Left ventricle myocardium inferior (tissue), 1 donor: ENCODE data around the gene CUBN. TPM values are rescaled to one million over a fixed set of nuclear protein-coding genes. Genes with fewer than 3 reads are reported as not detected.

Experiments
- DNase-seq: peaks from one replicate; pipeline ENCODE4 v3.0.0-alpha.2; 2020
- H3K27ac ChIP-seq: fragments of 200-600 bp; replicated peaks from 2 replicates; pipeline ENCODE4 v1.8.0; 2021
- H3K27me3 ChIP-seq: fragments of 200-600 bp; 2 replicates; pipeline ENCODE4 v1.8.0; 2021; ENCODE audit warnings: low read depth
- H3K36me3 ChIP-seq: fragments of 200-600 bp; 2 replicates; pipeline ENCODE4 v1.8.0; 2021
- H3K4me1 ChIP-seq: fragments of 200-600 bp; 2 replicates; pipeline ENCODE4 v1.8.0; 2021
- H3K4me3 ChIP-seq: fragments of 200-600 bp; 2 replicates; pipeline ENCODE4 v1.8.0; 2021; ENCODE audit warnings: mild to moderate bottlenecking, moderate library complexity
- H3K9me3 ChIP-seq: fragments of 200-600 bp; replicated peaks from 2 replicates; pipeline ENCODE4 v1.8.0; 2021
- CTCF ChIP-seq: fragments of 200-600 bp; IDR thresholded peaks from 2 replicates; pipeline ENCODE4 v1.8.0; 2021; ENCODE audit warnings: antibody characterized with exemption, mild to moderate bottlenecking, borderline replicate concordance
- intact Hi-C: fragments of 100-400 bp; cut with micrococcal nuclease; formaldehyde crosslinking; loops from one replicate; pipeline ENCODE4 v1.11.0; 2022
- total RNA-seq: library from RNA; stranded (reverse); fragmentation: NEBNext Ultra II Directional; extraction: Animal tissue kit (Norgen Biotek cat#: 25700); gene quantifications from one replicate; pipeline ENCODE4 v1.2.1, GENCODE V29; 2021
- donor health status: DM: no; HTN: yes; CAD: no; lungs with severe emphysema.

CUBN gene
- total RNA-seq, 1 donor from 2014 or later, result 0.44 TPM

- Histone ChIP-seq H3K4me1 (no peaks in the 10 kb centered on the region), H3K27me3 (no peaks in the 10 kb centered on the region), H3K9me3 (no peaks in the 10 kb centered on the region), H3K27ac (no peak overlapping the region), H3K4me3 (no peak overlapping the region), H3K36me3 (no peaks in the 10 kb centered on the region)
- no peak for DNase-seq
- TF ChIP-seq CTCF, result no peak
- intact Hi-C loops, result no loop called here
Measured at GRCh38 chr10:16927546-16927945, 202.1 kb downstream of the CUBN start.

GRCh38 chr10:16923726-16924125 is 205.9 kb downstream of the CUBN start:
- intact Hi-C loops, result no loop called here
- no peak for DNase-seq

GRCh38 chr10:16923309-16923708 is 206.3 kb downstream of the CUBN start:
- no peak for DNase-seq
- Histone ChIP-seq H3K36me3 (no peaks in the 10 kb centered on the region), H3K27ac (no peak overlapping the region), H3K4me3 (no peak overlapping the region), H3K4me1 (peaks cover 6% of the 10 kb centered on the region), H3K9me3 (no peaks in the 10 kb centered on the region), H3K27me3 (no peaks in the 10 kb centered on the region)
- no peak for TF ChIP-seq CTCF
- intact Hi-C loops, result no loop called here

More at GRCh38 chr10:16923726-16924125, 205.9 kb downstream of the CUBN start:
- Histone ChIP-seq H3K36me3 (no peaks in the 10 kb centered on the region), H3K9me3 (no peaks in the 10 kb centered on the region), H3K27me3 (no peaks in the 10 kb centered on the region), H3K4me1 (peaks cover 6% of the 10 kb centered on the region), H3K4me3 (no peak overlapping the region), H3K27ac (no peak overlapping the region)
- no peak for TF ChIP-seq CTCF

GRCh38 chr10:16919121-16919982 is 210.3 kb downstream of the CUBN start:
- Histone ChIP-seq H3K36me3 (no peaks in the 10 kb centered on the region), H3K27ac (no peak overlapping the region), H3K27me3 (no peaks in the 10 kb centered on the region), H3K4me3 (no peak overlapping the region), H3K9me3 (no peaks in the 10 kb centered on the region), H3K4me1 (peaks cover 6% of the 10 kb centered on the region)
- TF ChIP-seq CTCF, result no peak
- DNase-seq, result no peak
- intact Hi-C loops, result no loop called here

- Histone ChIP-seq H3K36me3 (no peaks in the 10 kb centered on the region), H3K27ac (no peak overlapping the region), H3K27me3 (no peaks in the 10 kb centered on the region), H3K4me3 (no peak overlapping the region), H3K4me1 (peaks cover 6% of the 10 kb centered on the region), H3K9me3 (no peaks in the 10 kb centered on the region)
- intact Hi-C loops, result no loop called here
- TF ChIP-seq CTCF, result no peak
- DNase-seq, result no peak
Measured at GRCh38 chr10:16916496-16916895, 213.1 kb downstream of the CUBN start.
